PC-9 (cell line): ENCODE measurements around the gene MZT2B. TPM values are rescaled to one million over a fixed set of nuclear protein-coding genes. Genes with fewer than 3 reads are reported as not detected.
"Not testable (repeated sequence)": the region's sequence is repeated elsewhere in the genome, so short reads cannot be mapped to it uniquely, and the experiment has no call there.

ENCODE experiments used
- BruUV-seq: library from RNA; stranded (reverse); fragments of 400-500 nt; replicated peaks from 2 replicates; lab custom pipeline; 2021; lab: Mats Ljungman, UMichigan
- CTCF ChIA-PET: fragments of 300-600 bp; sonication (Branson Sonifier 250); formaldehyde crosslinking; loops from one replicate; lab custom pipeline; 2022; ENCODE audit warnings: antibody characterized with exemption; lab: Charles Lee
- POLR2A ChIA-PET: fragments of 300-600 bp; sonication (Branson Sonifier 250); formaldehyde crosslinking; loops from one replicate; lab custom pipeline; 2022; ENCODE audit warnings: antibody characterized with exemption; ENCODE audit not compliant: unreplicated experiment; lab: Charles Lee
- DNase-seq, 2 experiments: peaks; one replicate each; pipeline versions ENCODE4 v3.0.0 to v3.0.0-alpha.2; 2015 to 2022; ENCODE audit warnings: mixed read lengths in 1 of 2
- H2AFZ ChIP-seq: fragments of 200-600 bp; sonication (generic); 2 replicates; pipeline ENCODE4 v1.8.1; 2017; ENCODE audit warnings: antibody characterized with exemption
- H3F3A ChIP-seq: fragments of 200-600 bp; sonication (generic); 2 replicates; pipeline ENCODE4 v1.8.1; 2017; ENCODE audit warnings: antibody characterized with exemption, mild to moderate bottlenecking, low read depth; ENCODE audit not compliant: insufficient read depth
- H3K27ac ChIP-seq: fragments of 200-600 bp; sonication (generic); 2 replicates; pipeline ENCODE4 v1.6.1; 2016; ENCODE audit warnings: mixed run types
- H3K27me3 ChIP-seq: fragments of 200-600 bp; sonication (generic); 2 replicates; pipeline ENCODE4 v1.6.1; 2016; ENCODE audit warnings: low read depth, mixed run types; ENCODE audit not compliant: insufficient read depth
- H3K36me3 ChIP-seq: fragments of 200-600 bp; sonication (generic); 2 replicates; pipeline ENCODE4 v1.6.1; 2016; ENCODE audit warnings: low read depth, mixed run types
- H3K4me1 ChIP-seq: fragments of 200-600 bp; sonication (generic); replicated peaks from 2 replicates; pipeline ENCODE4 v1.6.1; 2016; ENCODE audit warnings: mixed run types; ENCODE audit not compliant: insufficient read depth
- H3K4me2 ChIP-seq: fragments of 200-600 bp; sonication (generic); 2 replicates; pipeline ENCODE4 v1.6.1; 2017; ENCODE audit warnings: mixed run types
- H3K4me3 ChIP-seq: fragments of 200-600 bp; sonication (generic); 2 replicates; pipeline ENCODE4 v1.6.1; 2016; ENCODE audit warnings: mixed run types
- H3K79me2 ChIP-seq: fragments of 200-600 bp; sonication (generic); 2 replicates; pipeline ENCODE4 v1.6.1; 2017; ENCODE audit warnings: low read depth, mixed run types
- H3K9me2 ChIP-seq: fragments of 200-600 bp; sonication (generic); 2 replicates; pipeline ENCODE4 v1.8.1; 2017; ENCODE audit warnings: mild to moderate bottlenecking; ENCODE audit not compliant: insufficient read depth
- H3K9me3 ChIP-seq: fragments of 200-600 bp; sonication (generic); 2 replicates; pipeline ENCODE4 v1.8.1; 2016; ENCODE audit warnings: low read depth; ENCODE audit not compliant: insufficient read depth
- H4K20me1 ChIP-seq: fragments of 200-600 bp; sonication (generic); 2 replicates; pipeline ENCODE4 v1.8.1; 2017; ENCODE audit not compliant: insufficient read depth
- EZH2 ChIP-seq: fragments of 200-600 bp; sonication (generic); IDR thresholded peaks from 2 replicates; pipeline ENCODE4 v1.8.0; 2017; ENCODE audit warnings: antibody characterized with exemption, low read depth
- intact Hi-C: fragments of 100-400 bp; cut with micrococcal nuclease; formaldehyde crosslinking; loops from one replicate; pipeline ENCODE4 v1.10.0; 2022; ENCODE audit not compliant: unreplicated experiment
- total RNA-seq: library from RNA; stranded (reverse); gene quantifications from 2 replicates; pipeline ENCODE4 v1.2.3, GENCODE V29; 2021
- TF ChIP-seq, protein P1 (sequence below): fragments of 200-600 bp; sonication (generic); conservative IDR thresholded peaks from 2 replicates; pipeline ENCODE4 v1.6.1; 2017; ENCODE audit warnings: mixed run types, antibody characterized with exemption, mild to moderate bottlenecking, moderate library complexity

The MZT2B gene
- total RNA-seq, 1 experiment from 2014 or later, result 313 TPM

- CTCF ChIA-PET, H3K27me3 ChIP-seq, H3K79me2 ChIP-seq, H3K4me3 ChIP-seq, H2AFZ ChIP-seq, H3K9me3 ChIP-seq, intact Hi-C loops, H3K9me2 ChIP-seq, H3K36me3 ChIP-seq, H3K4me1 ChIP-seq, H3F3A ChIP-seq, POLR2A ChIA-PET, BruUV-seq, H3K4me2 ChIP-seq, DNase-seq, H3K27ac ChIP-seq, H4K20me1 ChIP-seq: not testable (repeated sequence)
Observed at GRCh38 chr2:130162486-130162885, 19.6 kb upstream of the MZT2B start.

DNA sequence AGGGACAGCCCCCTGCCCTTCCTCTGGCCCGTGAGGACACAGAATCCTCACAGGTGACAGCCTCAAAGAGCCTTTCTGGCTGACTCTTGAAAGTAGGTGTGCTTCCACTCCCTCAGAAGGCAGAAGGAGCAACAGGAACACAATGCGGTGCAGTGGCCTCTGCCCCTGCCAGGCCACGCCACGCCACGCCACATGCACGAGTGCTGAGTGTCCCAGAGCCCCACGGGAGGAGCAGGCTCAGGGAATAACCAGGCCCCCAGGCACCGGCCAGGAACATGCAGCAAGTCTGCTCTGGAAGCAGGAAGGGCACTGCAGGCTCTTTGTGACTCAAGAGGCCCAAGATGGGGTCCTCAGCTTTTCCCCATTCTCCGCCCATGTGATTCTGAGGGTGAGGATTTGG, 19.1 kb upstream of the MZT2B start:
- Histone ChIP-seq H2AFZ (no peak overlapping the region), H3F3A (no peaks in the 10 kb centered on the region), H3K9me3 (no peaks in the 10 kb centered on the region), H3K9me2 (no peaks in the 10 kb centered on the region), H3K4me2 (no peak overlapping the region), H3K4me1 (no peaks in the 10 kb centered on the region), H3K27me3 (no peaks in the 10 kb centered on the region), H3K79me2 (no peaks in the 10 kb centered on the region), H4K20me1 (no peaks in the 10 kb centered on the region), H3K4me3 (no peak overlapping the region), H3K27ac (no peak overlapping the region), H3K36me3 (peaks cover 5% of the 10 kb centered on the region; the same call in 1 of the 2 replicates)
- no TSS peak for BruUV-seq
- DNase-seq, result no peak
- ChIA-PET POLR2A (no interaction called here), CTCF (no interaction called here)
- no peak for TF ChIP-seq EZH2
- TF ChIP-seq, protein P1, sequence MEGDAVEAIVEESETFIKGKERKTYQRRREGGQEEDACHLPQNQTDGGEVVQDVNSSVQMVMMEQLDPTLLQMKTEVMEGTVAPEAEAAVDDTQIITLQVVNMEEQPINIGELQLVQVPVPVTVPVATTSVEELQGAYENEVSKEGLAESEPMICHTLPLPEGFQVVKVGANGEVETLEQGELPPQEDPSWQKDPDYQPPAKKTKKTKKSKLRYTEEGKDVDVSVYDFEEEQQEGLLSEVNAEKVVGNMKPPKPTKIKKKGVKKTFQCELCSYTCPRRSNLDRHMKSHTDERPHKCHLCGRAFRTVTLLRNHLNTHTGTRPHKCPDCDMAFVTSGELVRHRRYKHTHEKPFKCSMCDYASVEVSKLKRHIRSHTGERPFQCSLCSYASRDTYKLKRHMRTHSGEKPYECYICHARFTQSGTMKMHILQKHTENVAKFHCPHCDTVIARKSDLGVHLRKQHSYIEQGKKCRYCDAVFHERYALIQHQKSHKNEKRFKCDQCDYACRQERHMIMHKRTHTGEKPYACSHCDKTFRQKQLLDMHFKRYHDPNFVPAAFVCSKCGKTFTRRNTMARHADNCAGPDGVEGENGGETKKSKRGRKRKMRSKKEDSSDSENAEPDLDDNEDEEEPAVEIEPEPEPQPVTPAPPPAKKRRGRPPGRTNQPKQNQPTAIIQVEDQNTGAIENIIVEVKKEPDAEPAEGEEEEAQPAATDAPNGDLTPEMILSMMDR, result no peak
- intact Hi-C loops, result no loop called here

DNA sequence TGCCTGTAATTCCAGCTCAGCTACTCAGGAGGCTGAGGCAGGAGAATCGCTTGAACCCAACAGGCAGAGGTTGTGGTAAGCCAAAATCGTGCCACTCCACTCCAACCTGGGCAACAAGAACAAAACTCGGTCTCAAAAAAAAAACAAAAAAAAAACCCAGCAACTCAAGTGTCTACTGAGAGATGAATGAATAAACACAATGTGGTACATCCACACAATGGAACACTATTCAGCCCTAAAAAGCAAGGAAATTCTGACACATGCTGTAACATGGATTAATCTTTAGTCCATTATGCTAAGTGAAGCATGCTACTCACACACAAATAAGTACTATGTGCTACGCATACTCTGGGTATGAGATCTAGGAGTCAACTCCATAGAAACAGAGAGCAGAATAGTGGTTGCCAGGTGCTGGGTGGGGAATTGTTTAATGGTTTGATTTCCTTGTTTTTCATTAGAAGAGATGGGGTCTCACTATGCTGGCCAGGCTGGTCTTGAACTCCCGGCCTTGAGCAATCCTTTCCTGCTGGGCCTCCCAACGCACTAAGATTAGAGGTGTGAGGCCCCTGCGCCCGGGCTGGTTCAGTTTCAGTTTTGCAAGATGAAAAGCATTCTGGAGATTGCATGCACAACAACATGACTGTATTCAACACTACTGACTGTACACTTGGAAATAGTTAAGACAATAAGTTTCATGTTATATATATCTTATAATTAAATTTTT, 16.6 kb upstream of the MZT2B start:
- Histone ChIP-seq H3K79me2 (no peaks in the 10 kb centered on the region), H3F3A (no peaks in the 10 kb centered on the region), H3K4me1 (no peaks in the 10 kb centered on the region), H3K9me2 (no peaks in the 10 kb centered on the region), H3K4me2 (no peak overlapping the region), H3K9me3 (no peaks in the 10 kb centered on the region), H3K27me3 (no peaks in the 10 kb centered on the region), H3K36me3 (peaks cover 5% of the 10 kb centered on the region; the same call in 1 of the 2 replicates), H3K4me3 (no peak overlapping the region), H3K27ac (no peak overlapping the region), H4K20me1 (no peaks in the 10 kb centered on the region), H2AFZ (no peak overlapping the region)
- intact Hi-C loops, result no loop called here
- TF ChIP-seq EZH2, result no peak
- TF ChIP-seq, protein P1, result no peak
- POLR2A ChIA-PET, result no interaction called here
- CTCF ChIA-PET, result no interaction called here
- no peak for DNase-seq
- no TSS peak for BruUV-seq

DNA sequence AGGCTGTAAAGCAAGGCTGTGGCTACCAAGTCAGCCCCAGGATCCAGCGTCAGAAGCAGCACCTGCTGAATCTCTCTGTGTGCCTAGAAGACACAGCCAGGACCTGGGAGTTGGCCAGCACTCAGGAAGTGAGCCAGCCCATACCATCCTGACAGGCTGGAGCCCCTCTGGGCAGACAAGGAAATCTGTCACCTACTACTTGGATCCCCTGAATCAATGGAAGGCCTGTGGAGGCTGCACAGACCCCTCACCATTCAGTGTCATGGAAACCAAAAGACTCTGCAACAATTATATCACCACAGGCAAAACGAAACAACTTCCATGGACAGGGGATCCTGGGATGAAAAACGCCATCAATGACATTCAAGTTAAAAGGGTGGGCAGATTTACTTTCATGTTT, 15.5 kb upstream of the MZT2B start:
- H3K4me3 ChIP-seq, CTCF ChIA-PET, DNase-seq, H3K9me3 ChIP-seq, H3K27me3 ChIP-seq, H3K27ac ChIP-seq, H3K4me1 ChIP-seq, H3F3A ChIP-seq, H3K4me2 ChIP-seq, H3K9me2 ChIP-seq, H3K79me2 ChIP-seq, BruUV-seq, POLR2A ChIA-PET, H4K20me1 ChIP-seq, intact Hi-C loops, H2AFZ ChIP-seq, H3K36me3 ChIP-seq: not testable (repeated sequence)

DNA sequence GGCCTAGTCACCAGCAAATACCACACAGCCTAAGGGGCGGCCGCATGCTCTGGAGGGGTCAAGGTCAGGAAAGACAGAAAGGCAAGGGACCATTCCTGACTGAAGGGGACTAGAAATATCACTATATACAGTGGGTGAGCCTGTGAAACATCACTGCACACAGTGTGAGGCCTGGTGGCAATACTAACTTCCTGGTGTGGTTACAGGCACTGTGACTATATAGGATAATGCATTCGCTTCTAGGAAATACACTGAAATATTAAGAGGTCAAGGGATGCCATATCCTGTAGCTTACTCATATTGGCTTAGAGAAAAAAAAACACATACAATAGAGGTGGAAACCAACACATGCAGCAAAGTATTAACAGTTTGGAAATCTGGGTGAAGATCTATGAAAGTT, 12.9 kb upstream of the MZT2B start:
- intact Hi-C loops, H3K27me3 ChIP-seq, H3K4me2 ChIP-seq, H3K9me3 ChIP-seq, BruUV-seq, H3K36me3 ChIP-seq, H3K4me3 ChIP-seq, H4K20me1 ChIP-seq, H2AFZ ChIP-seq, POLR2A ChIA-PET, H3K27ac ChIP-seq, H3F3A ChIP-seq, H3K79me2 ChIP-seq, H3K4me1 ChIP-seq, DNase-seq, H3K9me2 ChIP-seq, CTCF ChIA-PET: not testable (repeated sequence)
